GM18907 (cell line): ENCODE results near the gene PFKL.

Experiments
- ATAC-seq: cut with Tn5 transposase; IDR thresholded peaks from one replicate; pipeline ENCODE4 v1.9.1; 2021; ENCODE audit warnings: mild to moderate bottlenecking, moderate library complexity; ENCODE audit not compliant: unreplicated experiment

The PFKL gene

DNA sequence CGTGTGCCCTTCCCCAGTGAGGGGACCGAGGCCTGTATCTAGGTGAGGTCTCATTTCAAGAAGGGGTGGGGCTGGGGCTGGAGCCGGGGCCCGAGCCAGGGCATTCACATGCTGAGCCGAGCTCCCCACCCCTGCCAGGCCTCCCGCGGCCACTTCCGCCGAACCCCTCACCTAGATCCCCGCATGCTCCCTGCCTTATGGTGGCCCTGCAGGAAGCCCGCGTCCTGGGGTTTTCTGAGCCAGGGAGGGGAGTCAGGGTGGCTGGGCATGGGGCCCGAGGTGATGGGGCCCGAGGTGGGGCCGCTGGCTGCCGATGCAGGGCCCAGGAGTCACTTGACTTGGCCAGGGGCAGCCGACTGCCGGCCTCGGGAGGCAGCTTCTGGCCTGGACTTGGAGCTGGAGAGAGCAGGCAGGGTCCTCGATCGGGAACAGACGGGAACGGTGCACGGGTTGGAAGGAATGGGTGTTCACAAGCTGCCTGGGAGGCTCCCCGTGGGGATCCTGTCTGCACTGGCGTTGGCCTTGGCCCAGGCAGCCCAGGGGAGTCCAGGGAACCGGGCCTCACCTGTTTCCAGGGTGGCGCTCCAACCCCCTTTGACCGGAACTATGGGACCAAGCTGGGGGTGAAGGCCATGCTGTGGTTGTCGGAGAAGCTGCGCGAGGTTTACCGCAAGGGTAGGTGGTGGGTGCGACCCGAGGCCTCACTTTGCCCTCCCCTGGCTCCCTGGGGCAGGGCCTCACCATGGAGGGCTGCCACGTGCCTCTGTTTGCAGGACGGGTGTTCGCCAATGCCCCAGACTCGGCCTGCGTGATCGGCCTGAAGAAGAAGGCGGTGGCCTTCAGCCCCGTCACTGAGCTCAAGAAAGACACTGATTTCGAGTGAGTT lies 25.8 kb downstream of the PFKL start:
- ATAC-seq, result no peak

DNA sequence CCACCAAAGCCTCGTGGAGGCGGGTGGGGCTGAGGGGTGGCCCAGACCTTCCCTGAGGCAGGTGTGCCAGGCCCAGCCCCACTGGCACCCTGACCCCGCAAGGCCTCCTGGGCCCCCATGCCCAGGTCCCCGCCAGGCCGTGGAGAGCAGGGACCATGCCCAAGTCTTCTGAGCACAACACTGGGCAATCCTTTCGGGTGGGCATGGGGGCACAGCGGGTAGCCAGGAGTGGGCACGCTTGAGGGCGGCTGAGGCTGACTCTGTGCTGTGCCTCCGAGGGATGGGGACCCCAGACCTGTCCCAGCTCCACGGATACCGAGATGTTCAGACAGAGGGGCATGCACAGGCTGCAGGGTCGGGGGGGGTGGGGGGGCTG lies 26.4 kb downstream of the PFKL start:
- no peak for ATAC-seq

- ATAC-seq, result no peak
These were observed 27.1 kb downstream of the PFKL start for GRCh38 chr21:44326716-44327602.

GRCh38 chr21:44327603-44327974 lies 27.7 kb downstream of the PFKL start:
- ATAC-seq, result no peak

DNA sequence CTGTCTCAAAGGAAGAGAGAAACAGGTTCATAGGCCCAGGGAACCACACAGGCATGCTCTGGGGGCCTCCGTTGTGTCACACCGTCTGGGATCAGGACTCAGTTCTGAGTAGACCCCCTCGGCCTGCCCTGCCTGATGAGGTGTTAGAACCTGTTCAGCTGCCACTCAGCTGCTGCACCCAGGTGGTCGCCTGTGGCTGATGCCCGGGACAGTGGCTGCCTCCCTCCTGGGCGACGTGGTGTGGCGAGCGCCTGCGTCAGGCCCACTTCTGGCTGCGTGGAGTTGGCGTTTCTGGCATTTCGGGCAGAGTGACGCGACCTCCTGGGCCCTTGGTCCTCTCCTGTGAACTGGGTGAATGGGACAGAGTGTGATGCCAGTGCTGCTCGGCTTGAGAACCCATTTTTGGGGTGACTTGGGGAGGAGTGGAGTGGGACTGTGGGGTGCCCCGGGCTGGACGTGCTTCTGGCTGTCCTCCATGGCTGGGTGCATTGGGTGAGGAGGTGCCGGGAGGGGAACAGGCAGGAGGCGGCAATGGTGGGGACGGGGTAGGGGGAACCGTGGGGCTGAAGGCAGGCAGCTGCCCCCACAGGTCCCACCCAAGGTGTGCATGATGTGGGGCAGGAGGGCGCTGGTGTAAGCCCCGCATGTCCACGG lies 28.5 kb downstream of the PFKL start:
- ATAC-seq, result no peak

DNA sequence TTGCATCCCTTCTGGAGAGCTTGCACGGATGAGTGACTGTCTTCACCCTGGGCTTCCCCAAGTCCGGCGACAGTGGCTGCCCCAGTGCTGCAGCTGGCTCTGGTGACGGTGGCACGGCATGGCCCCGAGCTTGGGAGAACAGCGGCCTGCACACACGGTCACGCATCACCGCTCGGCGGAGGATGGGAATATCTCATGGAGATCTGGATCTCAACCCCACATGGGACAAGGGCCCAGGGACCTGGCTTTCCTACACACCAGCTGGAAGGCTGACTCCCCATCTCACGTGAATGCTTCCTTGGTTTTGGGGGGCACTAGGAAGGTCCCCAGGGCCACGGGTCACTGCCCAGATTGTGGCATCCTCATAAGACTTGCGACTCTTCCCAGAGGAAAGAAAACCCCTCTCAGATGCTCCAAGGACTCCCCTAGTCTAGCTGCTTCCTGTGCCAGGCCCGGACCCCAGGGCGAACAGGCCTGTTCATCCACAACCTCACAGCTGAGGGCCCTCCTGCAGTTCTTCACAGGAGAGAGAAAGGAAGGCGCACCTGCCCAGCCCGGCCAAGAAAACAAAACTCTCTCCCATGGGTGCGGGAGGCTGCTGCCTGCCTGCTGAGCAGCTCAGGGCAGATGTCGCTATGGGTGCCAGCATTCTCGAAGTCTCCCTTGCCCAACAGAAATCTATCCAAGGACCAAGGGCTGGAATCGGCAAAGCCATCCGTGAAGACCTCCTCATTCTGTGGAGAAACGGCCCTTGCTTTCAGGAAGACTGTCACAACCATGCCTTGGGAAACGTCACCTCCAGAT lies 29.4 kb downstream of the PFKL start:
- no peak for ATAC-seq

DNA sequence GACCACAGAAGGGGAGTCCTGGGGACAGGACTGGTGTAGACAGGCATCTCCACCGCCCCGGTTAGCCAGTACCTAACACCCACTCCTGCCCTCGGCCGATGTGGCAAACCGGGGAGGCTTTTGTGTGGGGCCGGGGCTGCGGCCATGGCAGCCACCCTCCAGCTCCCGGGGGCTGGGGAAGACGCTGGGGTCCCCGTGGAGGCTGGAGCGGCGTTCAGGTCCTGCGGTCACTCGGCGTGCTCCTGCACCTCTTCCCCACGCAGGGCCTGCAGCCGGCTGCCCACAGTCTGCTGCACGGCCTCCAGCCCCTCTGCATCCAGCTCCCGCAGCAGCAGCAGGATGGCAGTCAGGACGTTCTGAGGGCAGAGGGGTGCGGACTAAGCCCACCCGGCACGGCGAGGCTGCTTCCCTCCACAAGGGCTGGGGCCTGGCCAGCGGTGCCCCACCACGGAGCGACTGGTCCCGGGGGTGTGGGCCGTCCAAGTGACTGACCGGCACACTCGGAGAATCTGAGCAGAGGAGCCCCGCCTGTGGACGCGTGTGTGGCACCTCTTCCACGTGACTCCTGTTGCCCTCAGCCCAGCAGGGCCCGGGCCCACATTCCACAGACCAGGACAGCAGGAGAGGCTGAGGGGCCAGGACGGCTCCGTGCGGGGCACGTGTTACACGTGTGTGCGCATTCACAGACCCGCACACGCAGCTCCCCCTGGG lies 30.3 kb downstream of the PFKL start:
- ATAC-seq, result no peak

- no peak for ATAC-seq
These were observed 30.8 kb downstream of the PFKL start for GRCh38 chr21:44330698-44331097.

DNA sequence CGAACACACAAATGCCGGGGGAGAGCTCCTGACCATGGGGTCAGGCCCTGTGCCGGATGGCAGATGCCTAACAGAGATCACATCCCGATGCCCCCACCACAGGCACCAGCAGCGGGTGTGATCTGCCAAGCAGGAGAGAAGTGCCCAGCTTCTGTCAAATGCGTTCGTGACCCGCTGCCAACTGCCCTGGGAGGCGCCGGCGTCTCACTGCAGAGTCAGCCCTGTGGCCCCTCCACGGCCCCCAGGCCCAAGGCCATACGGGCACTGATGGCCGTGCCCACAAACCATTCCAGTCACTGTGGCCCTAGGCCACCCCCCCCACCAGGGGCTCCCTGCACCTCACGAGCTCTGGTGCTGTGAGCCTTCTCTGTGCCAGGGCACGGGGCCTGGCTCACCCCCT lies 31.4 kb downstream of the PFKL start:
- ATAC-seq, result no peak

DNA sequence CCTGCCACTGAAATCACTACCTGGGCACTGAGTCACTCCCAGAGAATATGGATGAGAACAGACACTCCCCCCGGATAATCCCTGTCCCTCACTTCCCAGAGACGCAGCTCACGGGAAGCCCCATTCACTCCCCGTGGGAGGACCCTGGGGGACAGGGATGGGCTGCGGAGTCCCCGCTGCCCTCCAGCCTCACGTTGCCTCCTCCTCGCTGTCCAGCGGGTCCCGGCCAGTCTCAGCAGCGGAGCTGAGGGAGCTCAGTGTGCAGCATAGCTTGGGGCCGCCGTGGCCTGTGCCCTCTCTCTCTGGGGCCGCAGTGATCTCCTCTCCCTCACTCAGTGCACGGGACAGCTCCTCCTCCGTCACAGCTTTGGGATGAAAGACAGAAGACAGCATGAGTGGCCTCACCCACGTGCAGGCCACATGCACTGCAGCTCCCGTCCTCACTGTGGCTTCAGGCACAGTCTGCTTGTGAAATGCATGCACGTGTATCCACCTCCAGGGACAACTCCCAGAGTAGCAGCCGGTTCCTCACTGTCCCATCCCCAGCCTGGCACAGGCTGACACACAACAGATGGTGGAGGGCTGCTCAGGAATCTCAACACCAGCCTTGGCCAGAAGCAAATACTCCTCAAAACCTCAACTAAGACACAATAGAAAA lies 31.9 kb downstream of the PFKL start:
- no peak for ATAC-seq

- ATAC-seq, result no peak
These were observed 32.5 kb downstream of the PFKL start for GRCh38 chr21:44332383-44332782.

GRCh38 chr21:44332965-44333364 lies 33.1 kb downstream of the PFKL start:
- no peak for ATAC-seq

- ATAC-seq, result no peak
These were observed 33.9 kb downstream of the PFKL start for GRCh38 chr21:44333509-44334328.

GRCh38 chr21:44334329-44335030 lies 34.6 kb downstream of the PFKL start:
- ATAC-seq, result no peak

DNA sequence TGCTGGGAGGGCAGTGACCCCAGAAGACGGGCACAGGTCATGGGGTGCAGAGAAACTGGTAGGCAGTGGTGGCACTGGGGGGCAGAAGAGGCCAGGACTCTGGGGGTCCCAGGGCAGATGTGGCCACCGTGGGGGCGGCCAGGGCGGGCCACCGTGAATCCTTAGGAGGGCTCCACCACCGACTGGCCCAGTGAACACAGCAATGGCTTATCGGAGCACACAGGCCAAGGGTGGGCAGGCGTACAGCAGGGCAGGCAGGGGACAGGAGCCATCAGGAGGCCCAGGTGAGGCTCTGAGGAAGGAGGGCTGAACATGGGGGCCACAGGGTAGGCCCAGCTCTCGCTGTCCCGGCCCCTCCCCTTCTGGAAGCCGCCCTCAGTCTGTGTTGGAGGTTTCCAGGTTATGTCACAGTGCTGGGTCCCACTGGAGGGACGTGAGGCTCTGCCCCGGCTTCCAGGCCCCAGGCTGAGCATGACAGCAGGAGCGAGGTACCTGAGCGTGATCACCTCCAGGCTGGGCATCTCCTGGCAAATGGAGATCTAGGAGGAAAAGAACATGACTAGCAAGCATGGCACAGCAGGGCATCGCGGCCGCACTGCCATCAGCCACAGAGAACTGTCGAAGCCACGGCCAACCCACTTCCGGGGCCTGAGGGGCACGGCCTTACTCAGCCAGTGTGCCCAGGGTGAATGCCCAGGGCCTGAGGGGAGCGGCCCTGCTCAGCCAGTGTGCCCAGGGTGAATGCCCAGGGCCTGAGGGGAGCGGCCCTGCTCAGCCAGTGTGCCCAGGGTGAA lies 35.6 kb downstream of the PFKL start:
- no peak for ATAC-seq

- no peak for ATAC-seq
These were observed 37.6 kb downstream of the PFKL start for GRCh38 chr21:44337449-44337848.
